Measurements from ENCODE around the gene BTF3.

Gene BTF3

GRCh38 chr5:73525606-73526203 is 27.5 kb downstream of the BTF3 start:
- TF ChIP-seq, protein P1, sequence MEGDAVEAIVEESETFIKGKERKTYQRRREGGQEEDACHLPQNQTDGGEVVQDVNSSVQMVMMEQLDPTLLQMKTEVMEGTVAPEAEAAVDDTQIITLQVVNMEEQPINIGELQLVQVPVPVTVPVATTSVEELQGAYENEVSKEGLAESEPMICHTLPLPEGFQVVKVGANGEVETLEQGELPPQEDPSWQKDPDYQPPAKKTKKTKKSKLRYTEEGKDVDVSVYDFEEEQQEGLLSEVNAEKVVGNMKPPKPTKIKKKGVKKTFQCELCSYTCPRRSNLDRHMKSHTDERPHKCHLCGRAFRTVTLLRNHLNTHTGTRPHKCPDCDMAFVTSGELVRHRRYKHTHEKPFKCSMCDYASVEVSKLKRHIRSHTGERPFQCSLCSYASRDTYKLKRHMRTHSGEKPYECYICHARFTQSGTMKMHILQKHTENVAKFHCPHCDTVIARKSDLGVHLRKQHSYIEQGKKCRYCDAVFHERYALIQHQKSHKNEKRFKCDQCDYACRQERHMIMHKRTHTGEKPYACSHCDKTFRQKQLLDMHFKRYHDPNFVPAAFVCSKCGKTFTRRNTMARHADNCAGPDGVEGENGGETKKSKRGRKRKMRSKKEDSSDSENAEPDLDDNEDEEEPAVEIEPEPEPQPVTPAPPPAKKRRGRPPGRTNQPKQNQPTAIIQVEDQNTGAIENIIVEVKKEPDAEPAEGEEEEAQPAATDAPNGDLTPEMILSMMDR (IDR thresholded peaks at IDR 0.05; ENCODE audit: low read length), result no peak
- TF ChIP-seq EZH2 (IDR thresholded peaks at IDR 0.05; ENCODE audit: borderline replicate concordance, low read length), result no peak
- H3K27ac ChIP-seq (ENCODE audit: low read depth, low read length, poor library complexity, severe bottlenecking), result no peak overlapping the region
- H4K20me1 ChIP-seq (ENCODE audit: insufficient read depth, low read length), result no peaks in the 10 kb centered on the region
- no peaks in the 10 kb centered on the region for H3F3A ChIP-seq (ENCODE audit: insufficient read depth, low read length)
- no peaks in the 10 kb centered on the region; the same call in 1 of the 2 replicates for H3K27me3 ChIP-seq (ENCODE audit: insufficient read depth, low read length)
- H3K9me3 ChIP-seq (ENCODE audit: low read length), result no peaks in the 10 kb centered on the region
- no peak overlapping the region for H2AFZ ChIP-seq (ENCODE audit: low read length)
- no peaks in the 10 kb centered on the region for H3K36me3 ChIP-seq (ENCODE audit: insufficient read depth, low read length)
- no peaks in the 10 kb centered on the region for H3K79me2 ChIP-seq (ENCODE audit: insufficient read depth, low read length)
- H3K9ac ChIP-seq (ENCODE audit: low read length), result no peak overlapping the region
- H3K4me3 ChIP-seq (ENCODE audit: low read depth, low read length, poor library complexity, severe bottlenecking), result no peak overlapping the region
- no peak overlapping the region for H3K4me2 ChIP-seq (ENCODE audit: low read length)
- H3K9me2 ChIP-seq (ENCODE audit: low read depth, low read length), result no peaks in the 10 kb centered on the region
- no peaks in the 10 kb centered on the region for H3K4me1 ChIP-seq (ENCODE audit: insufficient read depth, low read length, severe bottlenecking)

DNA sequence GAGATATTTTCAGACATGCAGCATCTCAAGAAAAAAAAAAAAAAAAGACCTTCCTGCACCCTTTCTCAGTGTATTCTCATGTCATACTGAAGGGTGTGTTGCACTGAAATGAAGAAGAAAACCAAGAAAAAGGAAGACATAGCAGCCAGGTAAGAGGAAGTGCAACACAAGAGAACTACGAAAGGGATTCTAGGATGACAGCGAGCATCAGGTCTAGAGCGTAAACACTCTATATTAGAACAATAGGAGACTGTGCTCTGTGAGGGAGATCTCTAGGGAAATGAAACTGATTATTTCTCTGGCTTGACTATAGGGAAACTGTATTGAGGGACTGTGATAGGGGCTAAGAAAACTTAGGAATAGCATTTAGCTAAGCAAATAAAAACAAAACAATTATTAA is 30.0 kb downstream of the BTF3 start:
- Histone ChIP-seq H3K4me1 (ENCODE audit: insufficient read depth, low read length, severe bottlenecking) (no peaks in the 10 kb centered on the region), H4K20me1 (ENCODE audit: insufficient read depth, low read length) (no peaks in the 10 kb centered on the region), H3K36me3 (ENCODE audit: insufficient read depth, low read length) (no peaks in the 10 kb centered on the region), H3K9me2 (ENCODE audit: low read depth, low read length) (no peaks in the 10 kb centered on the region), H3K9me3 (ENCODE audit: low read length) (no peaks in the 10 kb centered on the region), H3F3A (ENCODE audit: insufficient read depth, low read length) (no peaks in the 10 kb centered on the region), H2AFZ (ENCODE audit: low read length) (no peak overlapping the region), H3K27ac (ENCODE audit: low read depth, low read length, poor library complexity, severe bottlenecking) (no peak overlapping the region), H3K27me3 (ENCODE audit: insufficient read depth, low read length) (no peaks in the 10 kb centered on the region; the same call in 1 of the 2 replicates), H3K9ac (ENCODE audit: low read length) (no peak overlapping the region), H3K4me2 (ENCODE audit: low read length) (no peak overlapping the region), H3K79me2 (ENCODE audit: insufficient read depth, low read length) (no peaks in the 10 kb centered on the region), H3K4me3 (ENCODE audit: low read depth, low read length, poor library complexity, severe bottlenecking) (no peak overlapping the region)
- no peak for TF ChIP-seq EZH2 (IDR thresholded peaks at IDR 0.05; ENCODE audit: borderline replicate concordance, low read length)
- TF ChIP-seq, protein P1 (IDR thresholded peaks at IDR 0.05; ENCODE audit: low read length), result no peak

GRCh38 chr5:73529081-73529480 is 30.8 kb downstream of the BTF3 start:
- Histone ChIP-seq H3K27me3 (ENCODE audit: insufficient read depth, low read length) (no peaks in the 10 kb centered on the region; the same call in 1 of the 2 replicates), H3K9me3 (ENCODE audit: low read length) (no peaks in the 10 kb centered on the region), H3K36me3 (ENCODE audit: insufficient read depth, low read length) (no peaks in the 10 kb centered on the region), H3K4me2 (ENCODE audit: low read length) (no peak overlapping the region), H3F3A (ENCODE audit: insufficient read depth, low read length) (no peaks in the 10 kb centered on the region), H3K27ac (ENCODE audit: low read depth, low read length, poor library complexity, severe bottlenecking) (no peak overlapping the region), H4K20me1 (ENCODE audit: insufficient read depth, low read length) (no peaks in the 10 kb centered on the region), H3K4me3 (ENCODE audit: low read depth, low read length, poor library complexity, severe bottlenecking) (no peak overlapping the region), H3K9me2 (ENCODE audit: low read depth, low read length) (no peaks in the 10 kb centered on the region), H3K4me1 (ENCODE audit: insufficient read depth, low read length, severe bottlenecking) (no peaks in the 10 kb centered on the region), H3K79me2 (ENCODE audit: insufficient read depth, low read length) (no peaks in the 10 kb centered on the region), H2AFZ (ENCODE audit: low read length) (no peak overlapping the region), H3K9ac (ENCODE audit: low read length) (no peak overlapping the region)
- TF ChIP-seq, protein P1 (IDR thresholded peaks at IDR 0.05; ENCODE audit: low read length), result no peak
- no peak for TF ChIP-seq EZH2 (IDR thresholded peaks at IDR 0.05; ENCODE audit: borderline replicate concordance, low read length)

Data from OCI-LY1 (cell line).